Effector memory CD8-positive, alpha-beta T cell (primary cell): Measurements from ENCODE around the gene SPDYE2B.
"Not testable (repeated sequence)": the region's sequence is repeated elsewhere in the genome, so short reads cannot be mapped to it uniquely, and the experiment has no call there.

ENCODE experiments used
- ATAC-seq: fragments of 150-1000 bp; cut with Tn5 transposase; replicated peaks from 2 replicates; pipeline ENCODE4 v1.10.0; 2021; ENCODE audit warnings: mild to moderate bottlenecking, moderate library complexity
- DNase-seq, 3 experiments: peaks; one replicate each; pipeline ENCODE4 v3.0.0; 2021
- H3K27ac Mint-ChIP-seq, 2 donors: one replicate each; pipeline ENCODE4 v1.8.0; 2022; ENCODE audit warnings: mild to moderate bottlenecking in 2 of 2, mixed read lengths in 2 of 2, moderate library complexity in 2 of 2
- H3K27me3 Mint-ChIP-seq, 2 donors: one replicate each; pipeline ENCODE4 v1.8.0; 2022; ENCODE audit warnings: mixed read lengths in 2 of 2
- H3K36me3 Mint-ChIP-seq: one replicate; pipeline ENCODE4 v1.8.0; 2022; ENCODE audit warnings: mild to moderate bottlenecking, moderate library complexity, mixed read lengths; ENCODE audit not compliant: insufficient read depth
- H3K4me1 Mint-ChIP-seq, 2 donors: one replicate each; pipeline ENCODE4 v1.8.0; 2022; ENCODE audit warnings: low read depth in 2 of 2, mixed read lengths in 2 of 2
- H3K4me3 Mint-ChIP-seq, 2 donors: one replicate each; pipeline ENCODE4 v1.8.0; 2022; ENCODE audit warnings: mild to moderate bottlenecking in 2 of 2, mixed read lengths in 2 of 2, moderate library complexity in 2 of 2
- H3K9me3 Mint-ChIP-seq, 2 donors: one replicate each; pipeline ENCODE4 v1.8.0; 2022; ENCODE audit warnings: mixed read lengths in 2 of 2
- total RNA-seq, 9 experiments: gene quantifications; one replicate each; lab custom pipeline; 2026; lab: John Stamatoyannopoulos, UW

Gene SPDYE2B
- 0 reads per million in 9 experiments for total RNA-seq

GRCh38 chr7:102649924-102650323 lies at the start of gene SPDYE2B:
Gene SPDYE2B (plus strand): TSS chr7:102650319. CDS start chr7:102652349, 2,030 bp downstream.
- not testable (repeated sequence) for H3K27ac Mint-ChIP-seq, H3K36me3 Mint-ChIP-seq, H3K4me3 Mint-ChIP-seq, ATAC-seq, H3K27me3 Mint-ChIP-seq, DNase-seq, H3K4me1 Mint-ChIP-seq, H3K9me3 Mint-ChIP-seq

- not testable (repeated sequence) for H3K27me3 Mint-ChIP-seq, H3K27ac Mint-ChIP-seq, H3K36me3 Mint-ChIP-seq, H3K4me3 Mint-ChIP-seq, DNase-seq, H3K9me3 Mint-ChIP-seq, H3K4me1 Mint-ChIP-seq, ATAC-seq
These were observed 47.8 kb upstream of the SPDYE2B start for GRCh38 chr7:102602317-102602716.

GRCh38 chr7:102604431-102605145 lies 45.5 kb upstream of the SPDYE2B start:
- not testable (repeated sequence) for H3K36me3 Mint-ChIP-seq, H3K9me3 Mint-ChIP-seq, H3K4me3 Mint-ChIP-seq, ATAC-seq, H3K4me1 Mint-ChIP-seq, DNase-seq, H3K27me3 Mint-ChIP-seq, H3K27ac Mint-ChIP-seq

DNA sequence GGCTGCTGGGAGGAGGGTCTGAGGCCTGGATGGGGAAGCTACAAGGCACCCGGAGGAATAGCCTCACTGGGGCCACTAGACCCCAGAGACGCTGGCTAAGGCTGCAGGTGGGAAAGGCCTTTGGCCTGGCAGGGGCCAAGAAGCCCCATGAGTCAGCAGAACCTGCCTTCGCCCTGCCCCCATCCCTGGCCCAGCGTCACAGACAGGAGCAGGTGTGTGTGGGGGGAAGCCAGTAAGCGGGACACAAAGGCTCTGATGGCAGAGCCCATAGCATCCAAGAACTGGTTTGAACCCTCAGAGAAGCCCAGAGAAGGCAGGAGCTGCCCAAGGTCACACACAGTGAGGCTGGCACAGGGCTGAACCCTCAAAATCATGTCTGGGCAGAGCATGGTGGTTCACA lies 43.3 kb upstream of the SPDYE2B start:
- not testable (repeated sequence) for H3K27ac Mint-ChIP-seq, H3K4me3 Mint-ChIP-seq, H3K4me1 Mint-ChIP-seq, H3K36me3 Mint-ChIP-seq, DNase-seq, ATAC-seq, H3K27me3 Mint-ChIP-seq, H3K9me3 Mint-ChIP-seq

- H3K27me3 Mint-ChIP-seq, H3K27ac Mint-ChIP-seq, H3K4me3 Mint-ChIP-seq, H3K36me3 Mint-ChIP-seq, H3K4me1 Mint-ChIP-seq, H3K9me3 Mint-ChIP-seq, ATAC-seq, DNase-seq: not testable (repeated sequence)
These were observed 40.4 kb upstream of the SPDYE2B start for GRCh38 chr7:102609734-102610133.

DNA sequence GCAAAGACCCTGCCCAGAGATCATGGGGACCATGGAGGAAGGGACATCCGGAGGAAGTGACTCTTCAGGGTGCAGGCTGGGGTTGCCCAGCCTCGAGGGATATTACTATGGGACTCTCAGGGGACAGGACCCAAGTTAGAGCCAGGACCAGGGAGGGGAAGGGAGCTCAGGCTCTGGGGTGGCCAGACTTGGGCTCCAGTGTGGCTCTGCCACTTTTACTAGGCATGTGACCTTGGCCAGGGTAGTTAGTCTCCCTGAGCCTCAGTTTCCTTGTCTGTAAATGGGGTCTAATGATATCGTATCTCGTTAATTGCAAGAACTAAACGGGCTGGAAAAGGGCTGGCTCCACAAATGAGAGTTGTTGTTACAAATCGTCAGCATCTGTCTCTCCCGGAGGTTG lies 39.7 kb upstream of the SPDYE2B start:
- not testable (repeated sequence) for H3K27me3 Mint-ChIP-seq, ATAC-seq, H3K4me1 Mint-ChIP-seq, DNase-seq, H3K9me3 Mint-ChIP-seq, H3K36me3 Mint-ChIP-seq, H3K27ac Mint-ChIP-seq
- peak overlapping the region in 1 of 2 donors; percentile 46 for H3K4me3 Mint-ChIP-seq

DNA sequence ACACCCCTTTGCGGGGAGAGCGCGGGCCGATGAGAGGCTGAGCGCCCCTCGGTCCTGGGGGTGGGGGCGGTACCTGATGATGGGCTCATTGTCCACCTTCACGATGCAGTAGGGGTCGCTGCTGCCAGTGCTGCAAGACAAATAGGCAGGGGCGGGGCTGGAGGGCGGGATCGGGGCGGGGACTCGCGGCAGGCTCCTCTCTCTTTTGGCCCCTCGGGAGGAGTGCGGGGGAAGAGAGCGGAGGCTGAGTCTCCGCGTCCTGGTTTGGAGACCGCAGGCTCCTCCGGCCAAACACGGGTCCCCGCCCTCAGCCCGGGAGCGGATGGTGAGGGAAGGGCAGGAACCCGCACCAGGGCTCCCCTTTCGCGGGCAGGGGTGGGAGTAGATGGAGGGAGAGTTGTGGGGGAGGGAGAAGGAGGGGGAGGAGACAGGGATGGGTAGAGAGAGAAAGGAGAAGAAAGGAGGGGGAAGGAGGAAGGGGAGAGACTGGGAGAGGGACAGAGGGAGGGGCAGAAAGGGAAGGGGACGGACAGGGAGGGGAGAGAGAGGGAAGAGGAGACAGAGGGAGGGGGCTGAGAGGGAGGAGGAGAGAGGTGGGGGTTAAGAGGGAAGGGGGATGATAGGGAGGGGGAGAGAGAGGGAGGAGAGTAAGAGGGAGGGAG lies 39.0 kb upstream of the SPDYE2B start:
- H3K4me3 Mint-ChIP-seq, H3K9me3 Mint-ChIP-seq, DNase-seq, H3K36me3 Mint-ChIP-seq, H3K27me3 Mint-ChIP-seq, H3K4me1 Mint-ChIP-seq, H3K27ac Mint-ChIP-seq: not testable (repeated sequence)
- peak; percentile 72 for ATAC-seq

DNA sequence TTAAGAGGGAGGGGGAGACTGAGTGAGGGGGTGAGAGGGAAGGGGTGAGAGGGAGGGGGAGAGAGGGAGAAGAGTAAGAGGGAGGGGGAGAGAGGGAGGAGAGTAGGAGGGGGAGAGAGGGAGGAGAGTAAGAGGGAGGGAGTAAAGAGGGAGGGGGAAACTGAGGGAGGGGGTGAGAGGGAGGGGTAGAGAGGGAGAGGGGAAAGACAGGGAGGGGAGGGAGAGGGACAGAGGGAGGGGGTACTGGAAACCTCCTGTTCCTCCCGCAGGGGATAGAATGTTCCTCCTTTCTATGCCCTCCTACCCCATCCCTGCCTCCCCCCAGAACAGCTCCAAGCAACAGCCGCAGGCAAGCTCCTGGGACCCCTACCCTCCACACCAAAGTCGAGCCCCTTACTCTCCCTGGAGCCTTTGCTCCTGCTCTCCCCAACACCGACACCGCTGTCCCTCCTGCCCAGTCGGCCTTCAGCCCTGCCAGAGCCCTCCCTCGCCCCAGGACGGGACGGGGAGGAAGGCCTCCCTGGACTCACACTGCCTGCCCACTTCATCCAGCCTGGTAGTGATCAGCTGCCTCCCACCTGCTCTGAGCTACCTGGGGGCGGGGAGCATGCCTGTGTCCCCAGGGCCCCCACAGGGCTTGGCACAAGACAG lies 38.3 kb upstream of the SPDYE2B start:
- H3K36me3 Mint-ChIP-seq, ATAC-seq, H3K9me3 Mint-ChIP-seq, H3K4me1 Mint-ChIP-seq, H3K27me3 Mint-ChIP-seq, DNase-seq, H3K27ac Mint-ChIP-seq: not testable (repeated sequence)
- H3K4me3 Mint-ChIP-seq: peak overlapping the region in 1 of 2 donors; percentile 62

DNA sequence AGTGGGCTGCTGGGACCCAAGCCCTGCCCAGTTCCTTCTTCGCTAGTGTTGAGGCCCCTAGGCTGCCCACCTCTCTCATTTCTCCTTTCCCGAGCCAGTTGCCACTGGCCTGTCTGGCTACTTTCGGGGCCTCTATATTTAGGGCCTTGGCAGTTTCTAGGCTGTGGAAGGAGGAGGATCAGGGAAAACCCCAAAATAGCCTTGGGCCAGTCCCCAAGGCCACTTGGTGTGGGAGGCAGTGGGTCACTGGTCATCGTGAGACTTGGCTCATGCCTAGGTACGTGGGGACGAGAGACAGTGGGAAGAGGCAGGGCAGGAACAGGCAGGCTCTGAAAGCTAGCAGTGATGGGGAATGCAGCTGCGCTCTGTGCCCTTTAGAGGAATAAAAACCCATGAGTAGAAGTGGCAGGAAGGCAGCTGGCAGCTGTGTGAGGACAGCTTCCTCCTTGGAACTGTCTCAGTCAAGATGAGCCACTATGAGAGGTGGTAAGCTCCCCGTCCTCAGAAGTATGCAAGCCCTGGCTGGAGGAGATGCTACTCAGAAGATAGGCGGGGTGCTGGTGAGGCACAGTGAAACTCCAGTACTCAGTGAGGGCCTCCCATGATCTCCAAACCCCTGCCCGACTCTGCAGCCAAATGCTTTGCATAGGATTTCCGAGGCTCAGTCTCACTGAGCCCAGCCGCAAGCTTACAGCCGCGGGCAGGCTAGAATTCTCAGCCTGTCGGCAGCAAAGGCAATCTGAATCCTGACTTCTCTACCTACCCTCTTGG lies 36.4 kb upstream of the SPDYE2B start:
- not testable (repeated sequence) for H3K27ac Mint-ChIP-seq, H3K36me3 Mint-ChIP-seq, H3K4me3 Mint-ChIP-seq

GRCh38 chr7:102614346-102614697 lies 35.8 kb upstream of the SPDYE2B start:
- H3K4me1 Mint-ChIP-seq, H3K36me3 Mint-ChIP-seq, H3K27me3 Mint-ChIP-seq, ATAC-seq, H3K4me3 Mint-ChIP-seq, H3K27ac Mint-ChIP-seq, DNase-seq, H3K9me3 Mint-ChIP-seq: not testable (repeated sequence)

More for the DNA sequence above, 36.4 kb upstream of the SPDYE2B start:
- not testable (repeated sequence) for H3K9me3 Mint-ChIP-seq, H3K27me3 Mint-ChIP-seq, H3K4me1 Mint-ChIP-seq, ATAC-seq, DNase-seq

DNA sequence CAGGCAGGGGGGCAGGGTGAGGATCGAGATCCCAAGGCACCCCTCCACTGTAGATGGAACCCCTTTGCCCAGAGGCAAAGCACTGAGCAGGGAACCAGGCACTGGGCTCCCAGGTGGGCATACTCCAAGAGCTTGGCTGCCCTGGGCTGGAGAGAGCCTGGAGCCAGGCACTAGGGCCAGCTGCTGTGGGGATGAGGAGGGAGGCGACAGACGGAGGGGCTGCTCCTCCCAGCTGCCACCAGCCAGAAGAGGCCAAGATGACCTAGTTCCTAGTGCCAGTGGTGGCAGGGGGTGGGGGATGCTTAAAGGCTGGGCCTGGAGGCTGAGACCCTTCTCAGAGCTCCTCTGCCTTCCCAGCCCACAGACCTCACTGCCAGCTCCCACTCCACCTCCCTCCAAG lies 35.2 kb upstream of the SPDYE2B start:
- not testable (repeated sequence) for H3K4me3 Mint-ChIP-seq, DNase-seq, H3K27ac Mint-ChIP-seq, H3K27me3 Mint-ChIP-seq, ATAC-seq, H3K9me3 Mint-ChIP-seq, H3K36me3 Mint-ChIP-seq, H3K4me1 Mint-ChIP-seq

DNA sequence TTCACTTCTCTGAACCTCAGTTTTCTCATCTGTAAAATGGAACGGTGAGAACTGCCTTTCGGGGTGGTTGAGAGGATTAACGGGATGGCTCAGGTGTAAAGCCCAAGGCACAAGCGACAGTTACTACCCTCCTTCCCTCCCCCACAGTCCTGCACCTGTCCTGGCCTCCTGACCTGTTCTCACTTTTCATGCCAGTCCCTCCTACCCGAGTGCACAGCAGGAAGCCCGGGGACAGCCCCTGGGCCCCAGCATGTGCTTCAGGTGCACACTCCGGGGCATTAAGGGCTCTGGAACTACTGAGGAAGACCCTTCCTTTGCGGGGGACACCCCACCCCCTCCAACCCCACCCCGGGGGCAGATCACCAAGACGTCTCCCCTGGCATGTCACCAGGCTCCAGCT lies 34.2 kb upstream of the SPDYE2B start:
- not testable (repeated sequence) for ATAC-seq, H3K4me3 Mint-ChIP-seq, H3K4me1 Mint-ChIP-seq, DNase-seq, H3K27me3 Mint-ChIP-seq, H3K27ac Mint-ChIP-seq, H3K36me3 Mint-ChIP-seq, H3K9me3 Mint-ChIP-seq

- ATAC-seq (peak; percentile 97), DNase-seq (peak; percentile 32 to 61 (median 44))
- H3K9me3 Mint-ChIP-seq, H3K27ac Mint-ChIP-seq, H3K27me3 Mint-ChIP-seq, H3K4me1 Mint-ChIP-seq, H3K36me3 Mint-ChIP-seq: not testable (repeated sequence)
- H3K4me3 Mint-ChIP-seq: peak within 1 kb of the TSS in 1 of 2 donors; percentile 49
These were observed 33.5 kb upstream of the SPDYE2B start, which contains the start of gene RASA4 for GRCh38 chr7:102616507-102617125. Gene RASA4 (minus strand): TSS chr7:102616756. CDS start chr7:102616689, 67 bp downstream.
